Activated CD4-positive, CD25-positive, alpha-beta regulatory T cell treated with anti-CD3 and anti-CD28 coated beads, Interleukin-2, amount 50 U/mL, for 72 hours (primary cell): ENCODE measurements around the gene PHF1.
"Not testable (repeated sequence)": the region's sequence is repeated elsewhere in the genome, so short reads cannot be mapped to it uniquely, and the experiment has no call there.

Source experiments
- DNase-seq: peaks from one replicate; pipeline ENCODE4 v3.0.0; 2021

PHF1 gene

GRCh38 chr6:33410711-33411631 is at the start of gene PHF1:
PHF1 (plus strand) TSS chr6:33411014; CDS start chr6:33412264, 1,250 bp downstream.
- DNase-seq, result no peak

GRCh38 chr6:33363486-33363885 is 47.3 kb upstream of the PHF1 start:
- not testable (repeated sequence) for DNase-seq

- not testable (repeated sequence) for DNase-seq
Observed at GRCh38 chr6:33364475-33365205, 46.2 kb upstream of the PHF1 start.

- DNase-seq, result not testable (repeated sequence)
Observed at GRCh38 chr6:33365206-33365971, 45.4 kb upstream of the PHF1 start.

- no peak for DNase-seq
Observed at GRCh38 chr6:33367009-33367714, 43.7 kb upstream of the PHF1 start.

- not testable (repeated sequence) for DNase-seq
Observed at GRCh38 chr6:33367715-33368025, 43.1 kb upstream of the PHF1 start.

- not testable (repeated sequence) for DNase-seq
Observed at GRCh38 chr6:33371901-33372300, 38.9 kb upstream of the PHF1 start.

- DNase-seq, result no peak
Observed at GRCh38 chr6:33372526-33373123, 38.2 kb upstream of the PHF1 start.

GRCh38 chr6:33373960-33374910 is 36.6 kb upstream of the PHF1 start:
- DNase-seq, result no peak

GRCh38 chr6:33375143-33375671 is 35.6 kb upstream of the PHF1 start:
- DNase-seq, result no peak

GRCh38 chr6:33377171-33377570 is 33.6 kb upstream of the PHF1 start:
- no peak for DNase-seq

GRCh38 chr6:33379184-33379583 is 31.6 kb upstream of the PHF1 start:
- DNase-seq, result not testable (repeated sequence)

GRCh38 chr6:33380272-33380981 is 30.4 kb upstream of the PHF1 start:
- no peak for DNase-seq

GRCh38 chr6:33383427-33384185 is 27.2 kb upstream of the PHF1 start:
- no peak for DNase-seq

GRCh38 chr6:33384581-33385020 is 26.2 kb upstream of the PHF1 start:
- DNase-seq, result no peak

GRCh38 chr6:33390173-33390572 is 20.6 kb upstream of the PHF1 start:
- no peak for DNase-seq

- DNase-seq, result no peak
Observed at GRCh38 chr6:33390767-33391277, 20.0 kb upstream of the PHF1 start.

- DNase-seq, result peak; percentile 100
Observed at GRCh38 chr6:33391278-33391921, 19.4 kb upstream of the PHF1 start, which contains the start of gene KIFC1. KIFC1 (plus strand) TSS chr6:33391823; CDS start chr6:33391986, 163 bp downstream.
